COLO668 (cell line): ENCODE results near the gene HEATR5B.
"Not testable (repeated sequence)": the region's sequence is repeated elsewhere in the genome, so short reads cannot be mapped to it uniquely, and the experiment has no call there.

Experiments
- DNase-seq: peaks from one replicate; lab custom pipeline; 2025; ENCODE audit not compliant: unreplicated experiment; lab: John Stamatoyannopoulos, UW

The HEATR5B gene

GRCh38 chr2:37068686-37069085 lies 15.5 kb downstream of the HEATR5B start:
- DNase-seq: no peak

GRCh38 chr2:37061776-37062175 lies 22.4 kb downstream of the HEATR5B start:
- DNase-seq: no peak

DNA sequence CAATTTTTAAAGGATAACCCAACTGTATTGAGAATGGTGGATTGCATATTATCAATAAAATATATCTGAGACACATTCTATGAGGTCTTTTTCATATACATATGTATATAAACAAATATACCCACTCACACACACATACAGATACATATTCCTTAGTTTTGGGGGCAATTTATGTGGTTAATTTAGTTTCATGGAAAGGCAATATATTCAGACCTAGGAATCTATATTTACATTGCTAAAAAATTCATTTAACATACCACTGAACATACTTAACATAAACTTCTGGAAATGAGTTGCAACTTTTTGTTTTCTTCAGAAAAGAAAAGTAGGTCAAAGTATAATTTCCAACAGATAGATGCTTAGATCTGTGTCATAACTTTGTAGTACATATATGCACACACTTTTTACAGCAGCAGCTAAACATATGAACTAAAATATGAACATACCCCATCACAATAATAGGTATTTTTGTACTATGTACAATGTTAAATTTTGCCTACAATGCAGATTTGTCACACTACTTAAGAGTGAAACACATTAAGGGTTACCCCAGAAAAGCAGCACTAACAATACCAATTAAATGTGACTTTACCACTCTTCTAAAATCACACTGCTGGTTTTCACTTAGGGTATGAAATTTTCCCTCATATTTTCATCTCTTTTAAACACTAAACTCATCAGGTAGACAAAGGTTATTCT lies 23.0 kb downstream of the HEATR5B start:
- DNase-seq: no peak

DNA sequence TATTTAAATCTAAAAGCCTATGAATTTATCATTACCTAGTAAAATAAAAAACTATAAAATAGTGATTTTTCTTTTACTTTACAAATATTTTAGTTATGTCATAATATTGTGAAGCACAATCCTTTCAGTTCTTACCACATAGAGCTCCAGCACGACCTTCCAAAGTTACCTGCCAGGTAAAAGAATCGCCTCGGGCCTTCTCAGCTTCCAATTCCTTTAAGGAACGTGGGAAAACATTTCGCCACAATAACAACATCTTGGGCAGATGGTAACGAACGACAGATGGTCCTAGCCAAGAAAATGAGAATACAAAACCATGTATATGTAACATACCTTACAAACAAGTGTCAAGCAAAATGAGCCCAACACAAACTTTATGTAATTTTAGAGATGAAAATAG lies 23.7 kb downstream of the HEATR5B start:
- DNase-seq: no peak

DNA sequence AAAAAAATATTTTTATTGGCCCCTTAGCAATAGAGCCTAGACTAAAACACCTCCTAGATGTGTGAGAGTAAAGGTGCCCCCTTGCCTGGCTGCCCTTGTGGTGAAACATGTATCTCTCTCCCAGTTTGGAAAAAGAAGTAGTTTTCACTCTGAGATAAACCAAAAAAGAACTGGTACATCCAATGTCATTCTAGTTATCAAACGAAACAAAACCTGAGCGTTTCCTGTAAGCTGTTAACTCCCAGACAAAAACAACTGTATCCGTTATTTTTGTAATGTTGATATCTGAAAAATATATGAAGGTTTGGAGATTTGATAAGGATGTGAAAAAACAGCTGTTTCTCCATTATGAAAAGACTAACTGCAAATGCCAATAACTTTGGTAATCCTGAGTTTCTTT lies 24.3 kb downstream of the HEATR5B start:
- DNase-seq: no peak

DNA sequence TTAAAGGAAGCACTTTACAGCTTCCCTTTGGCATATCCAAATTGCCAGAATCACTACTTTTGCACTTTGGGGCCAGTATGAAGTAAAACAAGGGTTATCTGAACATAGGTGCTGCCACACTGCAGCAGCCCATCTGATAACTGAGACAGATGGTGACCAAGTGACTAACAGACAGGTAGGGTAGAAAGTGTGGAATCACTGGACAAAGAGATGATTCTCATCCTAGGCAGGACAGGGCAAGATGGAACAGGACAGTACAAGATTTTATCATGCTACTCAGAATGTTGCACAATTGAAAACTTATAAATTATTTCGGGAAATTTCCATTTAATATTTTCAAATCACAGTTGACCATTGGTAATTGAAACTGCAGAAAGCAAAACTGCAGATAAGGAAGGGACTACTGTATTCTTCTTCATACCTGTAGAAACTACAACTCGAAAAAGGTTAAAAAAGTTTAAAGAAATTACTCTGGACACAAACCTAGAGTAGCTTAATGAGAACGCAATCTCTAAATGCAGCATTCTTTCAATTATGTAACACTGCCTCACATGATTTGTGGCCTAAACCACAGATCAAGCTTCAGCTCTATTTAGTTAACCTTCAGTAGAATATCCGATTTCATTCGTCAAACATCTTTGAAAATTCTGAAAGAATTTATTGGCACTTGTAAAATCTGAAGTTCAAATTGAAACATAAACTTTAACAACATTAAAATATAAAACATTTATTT lies 31.4 kb downstream of the HEATR5B start:
- DNase-seq: no peak

GRCh38 chr2:37039580-37039979 lies 44.6 kb downstream of the HEATR5B start:
- DNase-seq: no peak

DNA sequence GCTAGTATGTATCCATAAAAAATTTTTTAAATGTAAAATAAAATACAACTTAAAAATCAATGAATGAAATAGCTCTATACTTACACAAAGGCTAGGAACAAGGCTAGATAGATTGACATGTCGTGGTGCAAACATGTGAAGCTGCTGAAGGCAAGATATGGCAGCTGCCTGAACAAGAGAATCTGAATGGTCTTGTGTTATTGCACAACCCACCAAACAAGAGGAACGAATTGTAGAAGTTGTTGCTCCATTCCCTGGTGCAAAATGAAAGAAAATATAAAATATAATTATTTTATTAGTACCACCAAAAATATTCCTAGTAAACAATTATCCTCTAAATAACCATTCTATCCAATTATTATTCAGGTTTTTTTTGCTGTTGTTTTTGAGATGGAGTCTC lies 46.4 kb downstream of the HEATR5B start:
- no peak for DNase-seq

- no peak for DNase-seq
Measured at GRCh38 chr2:37029758-37030157, 54.4 kb downstream of the HEATR5B start.

GRCh38 chr2:37026050-37026449 lies 58.1 kb downstream of the HEATR5B start:
- peak; percentile 4 for DNase-seq

DNA sequence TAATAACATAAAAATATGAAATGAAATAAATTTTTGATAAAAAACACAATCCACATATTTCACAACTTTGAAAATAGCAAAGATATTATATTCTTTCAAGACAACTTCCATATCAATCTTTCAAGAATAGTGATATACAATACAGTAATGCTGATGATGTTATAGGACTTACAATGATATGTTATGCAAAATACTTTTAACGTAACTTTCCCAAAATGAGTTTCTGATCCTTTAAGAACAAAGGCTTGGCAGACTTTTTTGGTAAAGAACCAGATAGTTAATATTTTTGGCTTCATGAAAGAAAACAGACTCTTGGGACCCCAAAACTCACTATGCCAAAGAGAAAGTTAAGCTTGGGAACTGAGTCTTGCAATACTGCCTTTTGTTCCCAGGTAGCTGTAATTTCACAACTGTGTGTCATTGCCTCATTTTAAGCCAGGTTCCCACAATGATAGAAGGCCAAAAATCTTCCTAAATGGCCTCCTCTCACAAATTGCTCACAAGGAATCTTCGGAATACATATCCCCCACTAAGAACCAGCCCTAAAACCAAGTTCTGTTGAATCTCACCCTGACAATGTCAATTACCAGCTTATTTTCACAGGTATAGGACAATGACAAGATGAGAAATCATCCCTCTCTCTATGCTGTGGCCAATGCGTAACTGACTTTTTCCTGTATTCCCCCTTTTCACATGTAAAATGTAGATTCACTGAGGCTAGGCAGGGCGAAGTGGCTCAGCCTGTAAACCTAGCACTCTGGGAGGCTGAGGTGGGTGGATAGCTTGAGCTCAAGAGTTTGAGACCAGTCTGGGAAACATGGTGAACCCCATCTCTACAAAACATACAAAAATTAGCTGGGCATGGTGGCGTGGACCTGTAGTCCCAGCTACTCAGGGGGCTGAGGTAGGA lies 63.0 kb downstream of the HEATR5B start:
- no peak for DNase-seq

GRCh38 chr2:37020212-37020886 lies 63.8 kb downstream of the HEATR5B start:
- DNase-seq: no peak

DNA sequence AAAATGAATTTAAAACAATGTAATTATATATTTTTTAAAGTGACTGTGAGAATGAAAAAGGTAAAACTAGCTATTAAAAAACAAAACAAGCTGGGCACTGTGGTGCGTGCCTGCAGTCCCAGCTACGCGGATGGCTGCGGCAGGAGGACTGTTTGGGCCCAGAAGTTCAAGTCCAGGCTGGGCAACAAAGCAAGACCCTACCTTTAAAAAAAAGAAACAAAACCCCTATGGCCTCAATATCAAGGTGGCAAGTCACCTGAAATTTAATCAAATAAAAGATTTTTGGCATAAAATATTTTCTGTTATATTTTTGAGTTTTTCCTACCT lies 70.9 kb downstream of the HEATR5B start:
- DNase-seq: no peak

DNA sequence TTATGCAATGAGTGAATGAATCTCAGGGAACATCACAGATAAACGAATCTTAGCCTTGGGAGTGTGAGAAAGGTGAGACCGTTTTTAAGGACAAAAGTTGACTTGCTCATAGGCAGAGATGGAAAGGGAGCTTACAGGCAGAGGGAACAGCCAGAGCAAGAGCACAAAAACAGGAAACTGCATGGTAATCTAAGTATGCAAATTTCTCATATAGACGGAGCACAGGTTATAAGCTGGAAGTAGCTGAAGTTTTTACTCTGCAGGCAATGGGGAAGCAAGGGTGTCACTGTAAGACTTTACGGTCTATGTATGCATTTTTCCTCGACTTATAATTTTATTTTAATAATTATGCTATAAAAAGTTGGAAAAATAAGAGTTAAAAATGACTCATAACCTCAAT lies 73.0 kb downstream of the HEATR5B start:
- no peak for DNase-seq

DNA sequence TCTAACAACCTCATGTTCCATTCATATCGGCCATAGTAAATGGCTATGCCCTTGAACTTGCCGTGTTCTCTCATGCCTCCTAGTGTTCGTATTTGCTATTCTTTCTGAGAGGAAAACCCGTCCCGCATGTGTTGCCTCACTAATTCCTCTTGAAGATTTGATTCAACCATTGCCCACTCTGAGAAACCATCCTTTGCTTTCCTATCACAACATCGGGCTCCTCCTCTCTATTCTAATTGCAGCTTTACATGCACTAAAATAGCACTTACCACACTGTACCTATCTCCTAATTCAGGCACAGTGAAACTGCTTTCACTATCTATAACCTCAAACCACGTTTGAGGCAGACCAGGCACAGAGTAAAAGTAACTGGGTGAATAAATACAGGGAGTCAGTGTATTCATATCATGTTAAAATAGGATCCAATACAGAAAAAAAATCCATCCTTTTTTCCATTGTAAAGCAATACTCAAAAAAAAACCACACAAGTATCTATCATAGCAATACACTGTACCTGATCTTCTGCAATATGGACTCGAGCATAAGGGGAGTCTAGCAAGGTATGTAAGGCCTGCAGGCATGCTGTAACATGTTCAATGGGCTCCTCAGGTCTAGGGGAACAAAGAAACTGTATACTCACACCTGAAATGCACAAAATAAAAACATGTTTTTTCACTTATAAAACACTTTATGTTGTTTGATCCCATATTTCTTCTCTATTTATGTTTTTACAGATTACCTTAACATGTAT lies 78.9 kb downstream of the HEATR5B start:
- no peak for DNase-seq

DNA sequence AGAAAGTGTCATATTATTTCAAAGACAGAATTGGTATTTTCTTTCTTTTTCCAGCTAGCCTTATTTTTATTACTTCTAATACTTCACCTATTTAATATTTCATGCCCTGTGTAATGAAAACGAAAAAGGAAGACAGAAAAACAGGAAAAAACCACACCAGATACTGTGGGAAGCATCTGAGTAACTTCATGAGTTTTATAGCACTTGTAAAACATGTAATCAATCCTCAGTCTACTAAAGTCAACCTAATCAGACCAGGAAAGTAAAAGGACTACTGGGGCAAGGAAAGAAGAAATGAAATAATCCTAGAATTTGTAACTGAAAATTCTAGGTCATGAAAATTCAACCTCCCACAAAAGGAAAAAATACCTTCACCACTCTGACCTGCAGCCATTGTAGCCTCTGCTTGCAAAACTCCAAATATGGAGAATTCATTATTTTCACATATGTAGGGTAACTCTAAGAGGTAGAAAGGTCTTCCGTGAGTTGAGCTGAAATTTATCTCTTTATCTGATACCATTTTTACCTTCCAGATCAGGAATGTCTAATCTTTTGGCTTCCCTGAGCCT lies 83.1 kb downstream of the HEATR5B start:
- DNase-seq: no peak

DNA sequence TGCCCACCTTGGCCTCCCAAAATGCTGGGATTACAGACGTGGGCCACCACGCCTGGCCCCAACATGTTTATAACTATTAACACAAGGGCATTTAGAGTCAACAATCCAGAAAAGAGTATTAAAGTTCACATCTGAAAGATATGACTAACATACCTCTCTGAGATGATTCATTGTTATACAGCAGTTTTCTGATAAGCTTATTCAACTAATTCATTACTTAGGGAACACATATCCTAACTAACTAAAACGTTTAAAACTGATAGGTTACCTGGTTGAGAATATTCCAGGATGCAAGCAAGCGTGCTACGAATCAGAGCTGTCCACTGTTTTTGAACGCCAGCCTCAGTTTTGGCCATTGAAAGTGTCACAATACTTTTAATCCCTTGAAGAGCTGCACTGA lies 83.9 kb downstream of the HEATR5B start:
- DNase-seq: no peak

- not testable (repeated sequence) for DNase-seq
Measured at GRCh38 chr2:36999416-36999815, 84.8 kb downstream of the HEATR5B start.

GRCh38 chr2:36993841-36994620 lies 90.1 kb downstream of the HEATR5B start:
- DNase-seq: no peak
